Liver (tissue), 9 donors: Measurements from ENCODE around the gene DRC1. TPM values are rescaled to one million over a fixed set of nuclear protein-coding genes. Genes with fewer than 3 reads are reported as not detected.

ENCODE experiments used
- DNase-seq: peaks from one replicate; pipeline ENCODE4 v3.0.0-alpha.2; 2017; ENCODE audit warnings: low spot score
- H3K27ac ChIP-seq, 2 donors: one replicate each; pipeline ENCODE4 v1.7.0; 2013; ENCODE audit warnings: inconsistent platforms in 2 of 2, low read length in 2 of 2, control low read depth in 1 of 2, low read depth in 1 of 2, mild to moderate bottlenecking in 1 of 2
- H3K27me3 ChIP-seq, 4 donors: one replicate each; pipeline versions ENCODE4 v1.6.1 to v1.7.0; 2013; ENCODE audit warnings: low read length in 3 of 4, inconsistent platforms in 1 of 4, mild to moderate bottlenecking in 1 of 4, moderate library complexity in 1 of 4; ENCODE audit not compliant: control insufficient read depth in 4 of 4, insufficient read depth in 4 of 4
- H3K36me3 ChIP-seq, 4 donors: one replicate each; pipeline versions ENCODE4 v1.6.1 to v1.7.0; 2013; ENCODE audit warnings: low read length in 3 of 4, mild to moderate bottlenecking in 3 of 4, low read depth in 1 of 4, moderate library complexity in 1 of 4; ENCODE audit not compliant: control insufficient read depth in 4 of 4, insufficient read depth in 3 of 4
- H3K4me1 ChIP-seq, 4 donors: one replicate each; pipeline versions ENCODE4 v1.6.1 to v1.7.0; 2013; ENCODE audit warnings: low read length in 3 of 4, mild to moderate bottlenecking in 3 of 4, moderate library complexity in 1 of 4; ENCODE audit not compliant: control insufficient read depth in 4 of 4, insufficient read depth in 4 of 4
- H3K4me3 ChIP-seq, 3 donors: one replicate each; pipeline versions ENCODE4 v1.6.1 to v1.7.0; 2013; ENCODE audit warnings: low read length in 3 of 3, control low read depth in 1 of 3, low read depth in 1 of 3, mild to moderate bottlenecking in 1 of 3
- H3K9ac ChIP-seq, 2 donors: one replicate each; pipeline ENCODE4 v1.7.0; 2013; ENCODE audit warnings: low read length in 2 of 2, mild to moderate bottlenecking in 2 of 2, moderate library complexity in 2 of 2, control low read depth in 1 of 2, low read depth in 1 of 2
- H3K9me3 ChIP-seq, 4 donors: one replicate each; pipeline versions ENCODE4 v1.6.1 to v1.7.0; 2013; ENCODE audit warnings: low read length in 3 of 4; ENCODE audit not compliant: control insufficient read depth in 4 of 4
- EGR1 ChIP-seq, 2 donors: IDR thresholded peaks; 2 replicates each; pipeline ENCODE4 v1.6.1; 2016 to 2018; ENCODE audit warnings: antibody characterized with exemption in 2 of 2, low read depth in 2 of 2
- FOXA1 ChIP-seq: IDR thresholded peaks from 2 replicates; pipeline ENCODE4 v1.6.1; 2016; ENCODE audit warnings: antibody characterized with exemption
- FOXA2 ChIP-seq: IDR thresholded peaks from 2 replicates; pipeline ENCODE4 v1.6.1; 2016; ENCODE audit warnings: antibody characterized with exemption
- GABPA ChIP-seq, 2 donors: IDR thresholded peaks in 1 of 2; conservative IDR thresholded peaks in 1 of 2; 2 replicates each; pipeline ENCODE4 v1.6.1; 2016; ENCODE audit warnings: antibody characterized with exemption in 2 of 2, mild to moderate bottlenecking in 1 of 2, moderate library complexity in 1 of 2
- HNF4A ChIP-seq, 2 donors: conservative IDR thresholded peaks; 2 replicates each; pipeline ENCODE4 v1.6.1; 2016; ENCODE audit warnings: antibody characterized with exemption in 2 of 2, mild to moderate bottlenecking in 2 of 2
- HNF4G ChIP-seq: IDR thresholded peaks from 2 replicates; pipeline ENCODE4 v1.6.1; 2016; ENCODE audit warnings: antibody characterized with exemption
- JUND ChIP-seq, 2 donors: IDR thresholded peaks; 2 replicates each; pipeline ENCODE4 v1.6.1; 2016; ENCODE audit warnings: antibody characterized with exemption in 2 of 2
- NR2F2 ChIP-seq: IDR thresholded peaks from 2 replicates; pipeline ENCODE4 v1.6.1; 2016; ENCODE audit warnings: antibody characterized with exemption
- RAD21 ChIP-seq, 2 donors: IDR thresholded peaks; 2 replicates each; pipeline ENCODE4 v1.6.1; 2016; ENCODE audit warnings: antibody characterized with exemption in 2 of 2, mild to moderate bottlenecking in 2 of 2
- RXRA ChIP-seq, 2 donors: IDR thresholded peaks; 2 replicates each; pipeline ENCODE4 v1.6.1; 2017 to 2018; ENCODE audit warnings: antibody characterized with exemption in 2 of 2, mild to moderate bottlenecking in 1 of 2
- SP1 ChIP-seq: IDR thresholded peaks from 2 replicates; pipeline ENCODE4 v1.6.1; 2018; ENCODE audit warnings: antibody characterized with exemption, mild to moderate bottlenecking
- TAF1 ChIP-seq: conservative IDR thresholded peaks from 2 replicates; pipeline ENCODE4 v1.6.1; 2016; ENCODE audit warnings: antibody characterized with exemption, mild to moderate bottlenecking
- YY1 ChIP-seq: IDR thresholded peaks from 2 replicates; pipeline ENCODE4 v1.6.1; 2016; ENCODE audit warnings: antibody characterized with exemption, mild to moderate bottlenecking
- WGBS: extraction: QIAGEN DNeasy Blood & Tissue Kit; methylation state at CpG from one replicate; pipeline ENCODE4 v1.1.7; 2013; 5-methylcytosine and 5-hydroxymethylcytosine counted together
- polyA plus RNA-seq, 2 donors: library from polyadenylated mRNA; stranded (reverse) in 1 of 2; unstranded in 1 of 2; fragments of 200-250 nt in 1 of 2; fragments of >200 nt in 1 of 2; fragmentation: Nextera tagmentation in 1 of 2; extraction: Ambion mirVana in 1 of 2; gene quantifications; one replicate each; pipeline versions ENCODE4 v1.2.1 to v1.2.3, GENCODE V29; 2013 to 2015
- total RNA-seq, 2 donors: library from RNA; depleted of rRNA; stranded (reverse); fragments of >200 nt; gene quantifications; one replicate each; pipeline ENCODE4 v1.2.3, GENCODE V29; 2014
- TF ChIP-seq, protein P1 (sequence below): IDR thresholded peaks from 2 replicates; pipeline ENCODE4 v1.6.1; 2016; ENCODE audit warnings: antibody characterized with exemption
- TF ChIP-seq, protein P2 (sequence below): IDR thresholded peaks from 2 replicates; pipeline ENCODE4 v1.6.1; 2016; ENCODE audit warnings: antibody characterized with exemption
- TF ChIP-seq, protein P3 (sequence below): IDR thresholded peaks from 2 replicates; pipeline ENCODE4 v1.6.1; 2016; ENCODE audit warnings: antibody characterized with exemption, mild to moderate bottlenecking
- TF ChIP-seq, protein P4 (sequence below): fragments of 150-350 bp; IDR thresholded peaks from 2 replicates; pipeline ENCODE4 v1.5.1; 2017; ENCODE audit warnings: improper control_type of control experiment, low read depth, low read length; ENCODE audit not compliant: missing input control
- TF ChIP-seq, protein P5 (sequence below): IDR thresholded peaks from 2 replicates; pipeline ENCODE4 v1.6.1; 2016; ENCODE audit warnings: antibody characterized with exemption
- donor health status: healthy.
- donor health status: healthy.
- donor health status: healthy.
- donor health status: healthy.
- donor health status: healthy.

Gene DRC1
- total and polyA plus RNA-seq, 4 donors = 0.28 TPM; not detected in 3

DNA sequence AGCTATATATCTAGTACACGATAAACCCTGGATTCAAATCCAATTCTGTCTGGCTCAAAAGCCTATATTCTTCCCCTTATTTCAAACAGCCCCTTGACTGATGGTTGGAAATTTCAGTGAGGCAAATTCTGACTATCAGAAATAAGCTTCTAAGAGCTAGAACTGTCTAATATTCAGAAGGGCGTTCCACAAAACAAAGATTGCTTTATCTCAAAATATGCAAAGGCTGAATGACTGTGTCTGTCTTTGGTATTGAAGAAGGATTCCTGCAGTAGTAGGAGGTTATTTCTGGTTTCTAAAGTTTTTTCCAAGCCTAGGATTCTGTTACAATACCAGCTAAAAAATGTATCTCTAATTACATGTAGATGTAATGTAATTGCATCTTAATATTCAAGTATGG, 31.1 kb downstream of the DRC1 start:
- H3K4me1 ChIP-seq = no peaks in the 10 kb centered on the region
- no peak overlapping the region for H3K9ac ChIP-seq
- no peak for TF ChIP-seq RXRA (IDR thresholded peaks at IDR 0.05)
- no peak for TF ChIP-seq HNF4G
- no peak for TF ChIP-seq HNF4A (conservative IDR thresholded peaks at IDR 0.05)
- TF ChIP-seq GABPA (IDR thresholded peaks at IDR 0.05 in 1 of 2, conservative IDR thresholded peaks at IDR 0.05 in 1 of 2) = no peak
- no peak for TF ChIP-seq RAD21 (IDR thresholded peaks at IDR 0.05)
- no peak for TF ChIP-seq NR2F2
- no peak for TF ChIP-seq FOXA1
- TF ChIP-seq, protein P1, sequence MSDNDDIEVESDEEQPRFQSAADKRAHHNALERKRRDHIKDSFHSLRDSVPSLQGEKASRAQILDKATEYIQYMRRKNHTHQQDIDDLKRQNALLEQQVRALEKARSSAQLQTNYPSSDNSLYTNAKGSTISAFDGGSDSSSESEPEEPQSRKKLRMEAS = no peak
- TF ChIP-seq, protein P2, sequence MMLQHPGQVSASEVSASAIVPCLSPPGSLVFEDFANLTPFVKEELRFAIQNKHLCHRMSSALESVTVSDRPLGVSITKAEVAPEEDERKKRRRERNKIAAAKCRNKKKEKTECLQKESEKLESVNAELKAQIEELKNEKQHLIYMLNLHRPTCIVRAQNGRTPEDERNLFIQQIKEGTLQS = no peak
- TF ChIP-seq TAF1 = no peak
- TF ChIP-seq EGR1 (IDR thresholded peaks at IDR 0.05; ENCODE audit: low read depth in 2 of 2) = no peak
- TF ChIP-seq, protein P3, sequence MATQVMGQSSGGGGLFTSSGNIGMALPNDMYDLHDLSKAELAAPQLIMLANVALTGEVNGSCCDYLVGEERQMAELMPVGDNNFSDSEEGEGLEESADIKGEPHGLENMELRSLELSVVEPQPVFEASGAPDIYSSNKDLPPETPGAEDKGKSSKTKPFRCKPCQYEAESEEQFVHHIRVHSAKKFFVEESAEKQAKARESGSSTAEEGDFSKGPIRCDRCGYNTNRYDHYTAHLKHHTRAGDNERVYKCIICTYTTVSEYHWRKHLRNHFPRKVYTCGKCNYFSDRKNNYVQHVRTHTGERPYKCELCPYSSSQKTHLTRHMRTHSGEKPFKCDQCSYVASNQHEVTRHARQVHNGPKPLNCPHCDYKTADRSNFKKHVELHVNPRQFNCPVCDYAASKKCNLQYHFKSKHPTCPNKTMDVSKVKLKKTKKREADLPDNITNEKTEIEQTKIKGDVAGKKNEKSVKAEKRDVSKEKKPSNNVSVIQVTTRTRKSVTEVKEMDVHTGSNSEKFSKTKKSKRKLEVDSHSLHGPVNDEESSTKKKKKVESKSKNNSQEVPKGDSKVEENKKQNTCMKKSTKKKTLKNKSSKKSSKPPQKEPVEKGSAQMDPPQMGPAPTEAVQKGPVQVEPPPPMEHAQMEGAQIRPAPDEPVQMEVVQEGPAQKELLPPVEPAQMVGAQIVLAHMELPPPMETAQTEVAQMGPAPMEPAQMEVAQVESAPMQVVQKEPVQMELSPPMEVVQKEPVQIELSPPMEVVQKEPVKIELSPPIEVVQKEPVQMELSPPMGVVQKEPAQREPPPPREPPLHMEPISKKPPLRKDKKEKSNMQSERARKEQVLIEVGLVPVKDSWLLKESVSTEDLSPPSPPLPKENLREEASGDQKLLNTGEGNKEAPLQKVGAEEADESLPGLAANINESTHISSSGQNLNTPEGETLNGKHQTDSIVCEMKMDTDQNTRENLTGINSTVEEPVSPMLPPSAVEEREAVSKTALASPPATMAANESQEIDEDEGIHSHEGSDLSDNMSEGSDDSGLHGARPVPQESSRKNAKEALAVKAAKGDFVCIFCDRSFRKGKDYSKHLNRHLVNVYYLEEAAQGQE = no peak
- TF ChIP-seq, protein P4, sequence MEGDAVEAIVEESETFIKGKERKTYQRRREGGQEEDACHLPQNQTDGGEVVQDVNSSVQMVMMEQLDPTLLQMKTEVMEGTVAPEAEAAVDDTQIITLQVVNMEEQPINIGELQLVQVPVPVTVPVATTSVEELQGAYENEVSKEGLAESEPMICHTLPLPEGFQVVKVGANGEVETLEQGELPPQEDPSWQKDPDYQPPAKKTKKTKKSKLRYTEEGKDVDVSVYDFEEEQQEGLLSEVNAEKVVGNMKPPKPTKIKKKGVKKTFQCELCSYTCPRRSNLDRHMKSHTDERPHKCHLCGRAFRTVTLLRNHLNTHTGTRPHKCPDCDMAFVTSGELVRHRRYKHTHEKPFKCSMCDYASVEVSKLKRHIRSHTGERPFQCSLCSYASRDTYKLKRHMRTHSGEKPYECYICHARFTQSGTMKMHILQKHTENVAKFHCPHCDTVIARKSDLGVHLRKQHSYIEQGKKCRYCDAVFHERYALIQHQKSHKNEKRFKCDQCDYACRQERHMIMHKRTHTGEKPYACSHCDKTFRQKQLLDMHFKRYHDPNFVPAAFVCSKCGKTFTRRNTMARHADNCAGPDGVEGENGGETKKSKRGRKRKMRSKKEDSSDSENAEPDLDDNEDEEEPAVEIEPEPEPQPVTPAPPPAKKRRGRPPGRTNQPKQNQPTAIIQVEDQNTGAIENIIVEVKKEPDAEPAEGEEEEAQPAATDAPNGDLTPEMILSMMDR = no peak

DNA sequence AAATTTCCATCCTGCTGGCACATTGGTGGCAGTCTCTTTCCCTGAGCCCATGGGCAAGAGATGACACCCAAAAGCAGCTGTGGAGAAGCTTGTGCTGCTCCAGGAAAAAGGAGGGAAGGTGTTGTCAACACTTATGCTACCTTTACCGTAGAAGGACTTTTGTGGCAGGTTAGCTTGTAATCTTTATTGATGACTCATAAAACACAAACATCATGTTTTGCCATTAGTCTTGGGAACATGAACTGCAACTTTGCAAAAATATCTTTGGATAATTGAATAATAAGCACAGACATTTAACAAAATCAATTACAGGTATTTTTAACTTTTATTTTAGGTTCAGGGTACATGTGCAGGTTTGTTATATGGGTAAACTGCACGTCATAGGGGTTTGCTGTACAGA, 33.4 kb downstream of the DRC1 start:
- no peak overlapping the region for H3K9ac ChIP-seq
- no peak overlapping the region for H3K4me3 ChIP-seq
- no peaks in the 10 kb centered on the region for H3K36me3 ChIP-seq
- peaks cover 0 to 4% (median 0%) of the 10 kb centered on the region in 4 donors for H3K27me3 ChIP-seq
- DNase-seq = no peak
- TF ChIP-seq, protein P4 = no peak
- no peak for TF ChIP-seq HNF4A (conservative IDR thresholded peaks at IDR 0.05)
- TF ChIP-seq, protein P2 = no peak
- no peak for TF ChIP-seq JUND (IDR thresholded peaks at IDR 0.05)
- no peak for TF ChIP-seq YY1
- TF ChIP-seq, protein P5, sequence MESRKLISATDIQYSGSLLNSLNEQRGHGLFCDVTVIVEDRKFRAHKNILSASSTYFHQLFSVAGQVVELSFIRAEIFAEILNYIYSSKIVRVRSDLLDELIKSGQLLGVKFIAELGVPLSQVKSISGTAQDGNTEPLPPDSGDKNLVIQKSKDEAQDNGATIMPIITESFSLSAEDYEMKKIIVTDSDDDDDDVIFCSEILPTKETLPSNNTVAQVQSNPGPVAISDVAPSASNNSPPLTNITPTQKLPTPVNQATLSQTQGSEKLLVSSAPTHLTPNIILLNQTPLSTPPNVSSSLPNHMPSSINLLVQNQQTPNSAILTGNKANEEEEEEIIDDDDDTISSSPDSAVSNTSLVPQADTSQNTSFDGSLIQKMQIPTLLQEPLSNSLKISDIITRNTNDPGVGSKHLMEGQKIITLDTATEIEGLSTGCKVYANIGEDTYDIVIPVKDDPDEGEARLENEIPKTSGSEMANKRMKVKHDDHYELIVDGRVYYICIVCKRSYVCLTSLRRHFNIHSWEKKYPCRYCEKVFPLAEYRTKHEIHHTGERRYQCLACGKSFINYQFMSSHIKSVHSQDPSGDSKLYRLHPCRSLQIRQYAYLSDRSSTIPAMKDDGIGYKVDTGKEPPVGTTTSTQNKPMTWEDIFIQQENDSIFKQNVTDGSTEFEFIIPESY = no peak
- TF ChIP-seq FOXA1 = no peak
- TF ChIP-seq FOXA2 = no peak
- no peak for TF ChIP-seq SP1
- TF ChIP-seq, protein P3 = no peak
- TF ChIP-seq GABPA (IDR thresholded peaks at IDR 0.05 in 1 of 2, conservative IDR thresholded peaks at IDR 0.05 in 1 of 2) = no peak
- TF ChIP-seq NR2F2 = no peak
- no peak for TF ChIP-seq TAF1
- TF ChIP-seq RXRA (IDR thresholded peaks at IDR 0.05) = no peak
- 89% methylated on average over 2 of the region's 2 CpGs for WGBS
- no peaks in the 10 kb centered on the region for H3K4me1 ChIP-seq
- no peak overlapping the region for H3K27ac ChIP-seq
- H3K9me3 ChIP-seq = no peaks in the 10 kb centered on the region

More for the DNA sequence above, 31.1 kb downstream of the DRC1 start:
- H3K27ac ChIP-seq = no peak overlapping the region
- peaks cover 0 to 4% (median 0%) of the 10 kb centered on the region in 4 donors for H3K27me3 ChIP-seq
- H3K36me3 ChIP-seq = no peaks in the 10 kb centered on the region
- 38% methylated on average over 2 of the region's 2 CpGs for WGBS
- H3K9me3 ChIP-seq = no peaks in the 10 kb centered on the region
- DNase-seq = no peak
- H3K4me3 ChIP-seq = no peak overlapping the region
